HepG2 (cell line): ENCODE data around the gene NEURL3. TPM values are rescaled to one million over a fixed set of nuclear protein-coding genes. Genes with fewer than 3 reads are reported as not detected.

Source experiments
- ARHGAP35 ChIP-seq: sonication (generic); formaldehyde crosslinking; IDR thresholded peaks from 2 replicates; pipeline ENCODE4 v1.9.0; 2022; ENCODE audit warnings: mild to moderate bottlenecking, inconsistent platforms, moderate library complexity, missing genetic modification reagents, borderline replicate concordance
- ATF1 ChIP-seq: IDR thresholded peaks from 2 replicates; pipeline ENCODE4 v1.6.1; 2016; ENCODE audit warnings: mild to moderate bottlenecking, control low read depth
- DMAP1 ChIP-seq: IDR thresholded peaks from 2 replicates; pipeline ENCODE4 v1.6.1; 2016
- FOXA1 ChIP-seq, 2 experiments: fragments of 450-650 bp in 1 of 2; sonication (generic) in 1 of 2; formaldehyde crosslinking in 1 of 2; IDR thresholded peaks; 2 replicates each; pipeline versions ENCODE4 v1.4.0 to v1.6.1; 2016 to 2020; ENCODE audit warnings: missing genetic modification reagents in 1 of 2
- HNF1B ChIP-seq: sonication (generic); formaldehyde crosslinking; IDR thresholded peaks from 2 replicates; pipeline ENCODE4 v1.5.1; 2020; ENCODE audit warnings: mild to moderate bottlenecking, moderate library complexity, missing genetic modification reagents
- LBX2 ChIP-seq: sonication (generic); formaldehyde crosslinking; IDR thresholded peaks from 2 replicates; pipeline ENCODE4 v1.5.0; 2020; ENCODE audit warnings: missing genetic modification reagents, mild to moderate bottlenecking, borderline replicate concordance
- LCORL ChIP-seq, 2 experiments: fragments of 450-650 bp in 1 of 2; sonication (generic) in 1 of 2; formaldehyde crosslinking in 1 of 2; IDR thresholded peaks; 2 replicates each; pipeline versions ENCODE4 v1.5.0 to v1.6.1; 2017 to 2020; ENCODE audit warnings: antibody characterized with exemption in 1 of 2, missing genetic modification reagents in 1 of 2
- MEF2D ChIP-seq: sonication (generic); formaldehyde crosslinking; IDR thresholded peaks from 2 replicates; pipeline ENCODE4 v1.5.1; 2020; ENCODE audit warnings: mild to moderate bottlenecking, missing genetic modification reagents
- NCOR1 ChIP-seq: fragments of 200-600 bp; sonication (generic); IDR thresholded peaks from 2 replicates; pipeline ENCODE4 v1.7.0; 2017; ENCODE audit warnings: antibody characterized with exemption, low read length, borderline replicate concordance
- NFYC ChIP-seq: IDR thresholded peaks from 2 replicates; pipeline ENCODE4 v1.6.1; 2016; ENCODE audit warnings: missing genetic modification reagents, missing compliant biosample characterization
- NPAS2 ChIP-seq: sonication (generic); formaldehyde crosslinking; IDR thresholded peaks from 2 replicates; pipeline ENCODE4 v1.8.0; 2022; ENCODE audit warnings: mild to moderate bottlenecking, missing genetic modification reagents, borderline replicate concordance
- PBX3 ChIP-seq: sonication (generic); formaldehyde crosslinking; IDR thresholded peaks from 2 replicates; pipeline ENCODE4 v1.8.1; 2023; ENCODE audit warnings: missing genetic modification reagents, inconsistent platforms, borderline replicate concordance
- POGZ ChIP-seq: sonication (generic); formaldehyde crosslinking; IDR thresholded peaks from 2 replicates; pipeline ENCODE4 v1.4.0; 2020; ENCODE audit warnings: mild to moderate bottlenecking, missing genetic modification reagents
- SRY ChIP-seq: sonication (generic); formaldehyde crosslinking; IDR thresholded peaks from 2 replicates; pipeline ENCODE4 v1.8.0; 2022; ENCODE audit warnings: mild to moderate bottlenecking, missing genetic modification reagents
- THAP8 ChIP-seq: sonication (generic); formaldehyde crosslinking; IDR thresholded peaks from 2 replicates; pipeline ENCODE4 v1.5.1; 2020; ENCODE audit warnings: missing genetic modification reagents, mild to moderate bottlenecking, borderline replicate concordance
- ZFAT ChIP-seq: sonication (generic); formaldehyde crosslinking; conservative IDR thresholded peaks from 2 replicates; pipeline ENCODE4 v1.8.1; 2023; ENCODE audit warnings: missing genetic modification reagents, inconsistent platforms
- ZFX ChIP-seq: sonication (generic); formaldehyde crosslinking; IDR thresholded peaks from 2 replicates; pipeline ENCODE4 v1.4.0; 2020; ENCODE audit warnings: mild to moderate bottlenecking, low read depth, missing genetic modification reagents, moderate library complexity
- ZMYM4 ChIP-seq: sonication (generic); formaldehyde crosslinking; IDR thresholded peaks from 2 replicates; pipeline ENCODE4 v1.8.1; 2023; ENCODE audit warnings: mild to moderate bottlenecking, missing genetic modification reagents
- ZNF124 ChIP-seq: sonication (generic); formaldehyde crosslinking; IDR thresholded peaks from 2 replicates; pipeline ENCODE4 v1.4.0; 2020; ENCODE audit warnings: missing genetic modification reagents
- ZNF232 ChIP-seq: sonication (generic); formaldehyde crosslinking; IDR thresholded peaks from 2 replicates; pipeline ENCODE4 v1.4.0; 2020; ENCODE audit warnings: missing genetic modification reagents, borderline replicate concordance
- ZNF260 ChIP-seq: sonication (generic); formaldehyde crosslinking; IDR thresholded peaks from 2 replicates; pipeline ENCODE4 v1.4.0; 2020; ENCODE audit warnings: missing genetic modification reagents, low read depth, mild to moderate bottlenecking, borderline replicate concordance
- ZNF530 ChIP-seq: sonication (generic); formaldehyde crosslinking; IDR thresholded peaks from 2 replicates; pipeline ENCODE4 v1.5.0; 2020; ENCODE audit warnings: low read depth, mild to moderate bottlenecking, missing genetic modification reagents
- ZNF549 ChIP-seq: sonication (generic); formaldehyde crosslinking; IDR thresholded peaks from 2 replicates; pipeline ENCODE4 v1.5.0; 2020; ENCODE audit warnings: missing genetic modification reagents
- ZNF660 ChIP-seq: sonication (generic); formaldehyde crosslinking; IDR thresholded peaks from 2 replicates; pipeline ENCODE4 v1.5.1; 2020; ENCODE audit warnings: mild to moderate bottlenecking, low read depth, missing genetic modification reagents, borderline replicate concordance
- ZNF720 ChIP-seq: sonication (generic); formaldehyde crosslinking; IDR thresholded peaks from 2 replicates; pipeline ENCODE4 v1.4.0; 2020; ENCODE audit warnings: missing genetic modification reagents
- ZNF772 ChIP-seq: sonication (generic); formaldehyde crosslinking; IDR thresholded peaks from 2 replicates; pipeline ENCODE4 v1.5.0; 2020; ENCODE audit warnings: mild to moderate bottlenecking, missing genetic modification reagents
- polyA plus RNA-seq, 8 experiments: library from polyadenylated mRNA; depleted of rRNA in 3 of 8; stranded (reverse) in 7 of 8; unstranded in 1 of 8; fragments of >200 nt; fragmentation: Illumina TruSeq in 4 of 8; extraction: Trizol in 4 of 8; gene quantifications; 2 replicates each; pipeline versions ENCODE4 v1.2.1 to v1.2.3, GENCODE V29; 2011 to 2016; ENCODE audit warnings: low read depth in 4 of 8, missing spikeins in 1 of 8, mixed read lengths in 1 of 8; ENCODE audit not compliant: insufficient read depth in 1 of 8
- total RNA-seq, 5 experiments: library from RNA; depleted of rRNA; stranded (reverse); fragments of >200 nt; fragmentation: Illumina TruSeq; extraction: Trizol; gene quantifications; 2 replicates each; pipeline ENCODE4 v1.2.3, GENCODE V29; 2016; ENCODE audit warnings: low read depth in 1 of 5

Gene NEURL3
- total and polyA plus RNA-seq, 2 of the 13 experiments (the other 11 are each of a cell fraction or from before 2014, with no cell fraction given), result 0.16 to 1.2 TPM

- TF ChIP-seq LCORL (IDR thresholded peaks at IDR 0.05) (no peak), LCORL (CRISPR knock-in tag; IDR thresholded peaks at IDR 0.05) (peak; percentile 87), ARHGAP35 (CRISPR knock-in tag) (no peak), NFYC (no peak), ZNF720 (CRISPR knock-in tag) (0 out of 2 replicates have a peak, but pooled peaks have one; percentile 18), ZFX (CRISPR knock-in tag) (peak; percentile 96), ZNF549 (no peak), ZNF530 (CRISPR knock-in tag) (no peak), ZNF232 (CRISPR knock-in tag) (no peak), ZNF260 (no peak), NCOR1 (no peak), ZFAT (CRISPR knock-in tag) (no peak), FOXA1 (IDR thresholded peaks at IDR 0.05) (no peak), FOXA1 (CRISPR knock-in tag; IDR thresholded peaks at IDR 0.05) (no peak), HNF1B (CRISPR knock-in tag) (peak; percentile 78), LBX2 (no peak), ZNF660 (no peak), NPAS2 (CRISPR knock-in tag) (no peak), PBX3 (CRISPR knock-in tag) (no peak), SRY (CRISPR knock-in tag) (0 out of 2 replicates have a peak, but pooled peaks have one; percentile 16), MEF2D (CRISPR knock-in tag) (peak; percentile 89; the same call in 1 of the 2 replicates), ZMYM4 (CRISPR knock-in tag) (peak; percentile 43; the same call in 1 of the 2 replicates), ATF1 (CRISPR knock-in tag) (no peak), ZNF772 (CRISPR knock-in tag) (0 out of 2 replicates have a peak, but pooled peaks have one; percentile 68), POGZ (peak; percentile 67; the same call in 1 of the 2 replicates), THAP8 (no peak), DMAP1 (CRISPR knock-in tag) (peak; percentile 65; the same call in 1 of the 2 replicates), ZNF124 (CRISPR knock-in tag) (0 out of 2 replicates have a peak, but pooled peaks have one; percentile 71)
These were observed 3.0 kb downstream of the NEURL3 start (continued) for GRCh38 chr2:96501886-96502810.
